ENCODE data around the gene LRRC27.
"Not testable (repeated sequence)": the region's sequence is repeated elsewhere in the genome, so short reads cannot be mapped to it uniquely, and the experiment has no call there.

The LRRC27 gene

GRCh38 chr10:132376394-132376851, 44.4 kb downstream of the LRRC27 start:
- no peak for DNase-seq

- no peak for DNase-seq
Measured at GRCh38 chr10:132377326-132377725, 45.3 kb downstream of the LRRC27 start.

DNA sequence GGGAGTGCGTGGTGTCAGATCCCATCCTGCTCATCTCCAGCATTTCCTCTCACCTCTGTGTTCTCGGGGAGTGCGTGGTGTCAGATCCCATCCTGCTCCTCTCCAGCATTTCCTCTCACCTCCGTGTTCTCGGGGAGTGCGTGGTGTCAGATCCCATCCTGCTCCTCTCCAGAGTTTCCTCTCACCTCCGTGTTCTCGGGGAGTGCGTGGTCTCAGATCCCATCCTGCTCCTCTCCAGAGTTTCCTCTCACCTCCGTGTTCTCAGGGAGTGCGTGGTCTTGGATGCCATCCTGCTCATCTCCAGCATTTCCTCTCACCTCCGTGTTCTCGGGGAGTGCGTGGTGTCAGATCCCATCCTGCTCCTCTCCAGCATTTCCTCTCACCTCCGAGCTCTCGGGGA, 47.0 kb downstream of the LRRC27 start:
- DNase-seq, result not testable (repeated sequence)

DNA sequence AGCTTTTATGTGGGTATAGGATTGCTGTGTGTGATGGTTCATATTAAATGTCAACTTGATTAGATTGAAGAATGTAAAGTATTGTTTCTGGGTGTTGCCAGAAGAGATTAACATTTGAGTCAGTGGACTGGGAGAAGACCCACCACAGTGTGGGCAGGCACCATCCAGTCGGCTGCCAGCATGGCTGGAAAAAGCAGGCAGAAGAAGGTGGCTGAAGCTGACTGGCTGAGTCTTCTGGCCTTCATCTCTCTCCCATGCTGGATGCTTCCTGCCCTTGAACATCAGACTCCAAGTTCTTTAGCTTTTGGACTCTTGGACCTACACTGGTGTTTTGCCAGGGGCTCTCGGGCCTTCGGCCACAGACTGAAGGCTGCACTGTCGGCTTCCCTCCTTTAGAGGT, 49.0 kb downstream of the LRRC27 start:
- DNase-seq, result not testable (repeated sequence)

GRCh38 chr10:132381741-132382140, 49.7 kb downstream of the LRRC27 start:
- no peak for DNase-seq

GRCh38 chr10:132382231-132382922, 50.4 kb downstream of the LRRC27 start:
- DNase-seq, result peak; percentile 54

DNA sequence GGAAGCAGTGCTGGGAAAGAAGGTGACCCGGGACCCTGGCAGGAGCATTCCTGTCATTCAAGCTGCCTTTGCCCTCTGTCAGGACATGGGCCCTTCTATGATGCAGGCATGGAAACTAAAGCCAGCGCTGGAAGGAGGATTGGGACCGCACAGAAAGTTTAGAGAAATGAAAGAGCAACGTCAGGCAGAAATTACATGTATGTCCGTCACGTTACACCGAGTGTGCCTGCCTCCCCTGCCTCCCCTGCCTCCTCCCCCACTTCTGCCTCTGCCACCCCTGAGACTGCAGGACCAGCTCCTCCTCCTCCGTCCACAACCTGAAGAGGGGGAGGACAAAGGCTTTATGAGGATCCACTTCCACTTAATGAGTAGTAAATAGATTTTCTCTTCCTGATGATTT, 51.1 kb downstream of the LRRC27 start:
- no peak for DNase-seq

GRCh38 chr10:132383751-132384196, 51.8 kb downstream of the LRRC27 start:
- no peak for DNase-seq

DNA sequence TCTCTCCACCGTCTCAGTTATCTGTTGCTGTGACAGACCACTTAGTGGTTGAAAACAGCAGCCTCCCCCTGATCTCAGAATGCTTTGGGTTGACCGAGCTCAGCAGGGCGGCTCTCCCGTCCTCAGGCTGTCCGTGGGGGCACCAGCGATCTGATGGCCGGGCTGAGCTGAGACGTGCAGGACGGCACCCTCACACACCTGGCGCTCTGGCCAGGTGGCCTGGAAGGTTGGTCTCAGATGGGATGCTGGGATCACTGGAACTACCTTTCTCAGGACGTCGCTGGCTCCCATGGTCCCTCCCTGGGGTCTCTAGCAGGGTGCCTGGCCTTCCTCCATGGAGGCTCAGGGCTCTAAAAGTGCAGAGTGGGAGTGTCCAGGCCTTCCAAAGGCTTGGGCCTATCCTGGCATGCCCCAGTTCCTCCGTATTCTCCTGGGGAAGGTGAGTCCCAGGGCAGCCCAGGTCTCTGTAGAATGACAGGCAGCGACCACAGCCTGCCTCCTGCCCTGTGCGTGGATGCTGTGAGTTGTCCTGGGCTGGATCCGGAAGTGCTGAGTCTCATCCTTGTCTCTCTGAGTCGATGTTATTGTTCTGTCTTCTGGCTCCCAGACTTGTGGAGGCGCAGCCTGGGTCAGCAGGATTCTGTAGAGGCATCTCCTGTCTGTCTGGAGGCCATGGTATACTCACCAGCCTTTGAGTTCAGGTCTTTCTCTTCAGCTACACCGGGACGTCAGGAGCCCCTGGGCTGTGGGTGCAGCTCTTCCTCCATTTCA, 52.8 kb downstream of the LRRC27 start:
- no peak for DNase-seq

DNA sequence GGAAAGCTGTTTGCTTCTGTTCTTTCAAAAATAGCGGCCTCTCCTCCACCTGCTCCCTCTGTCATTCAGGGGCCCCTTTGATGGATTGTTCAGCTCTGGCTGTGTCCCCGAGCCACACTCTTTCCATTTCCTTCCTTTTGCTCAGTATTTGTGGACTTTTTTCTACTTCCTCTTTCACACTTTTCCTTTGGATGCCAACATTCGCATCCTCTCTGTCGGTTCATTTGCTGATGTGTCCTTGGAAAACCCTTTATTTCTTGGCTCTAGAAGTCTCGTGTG, 53.3 kb downstream of the LRRC27 start:
- DNase-seq, result no peak

- DNase-seq, result no peak
Measured at GRCh38 chr10:132385721-132386418, 53.9 kb downstream of the LRRC27 start.

GRCh38 chr10:132386419-132386831, 54.4 kb downstream of the LRRC27 start:
- DNase-seq, result no peak

DNA sequence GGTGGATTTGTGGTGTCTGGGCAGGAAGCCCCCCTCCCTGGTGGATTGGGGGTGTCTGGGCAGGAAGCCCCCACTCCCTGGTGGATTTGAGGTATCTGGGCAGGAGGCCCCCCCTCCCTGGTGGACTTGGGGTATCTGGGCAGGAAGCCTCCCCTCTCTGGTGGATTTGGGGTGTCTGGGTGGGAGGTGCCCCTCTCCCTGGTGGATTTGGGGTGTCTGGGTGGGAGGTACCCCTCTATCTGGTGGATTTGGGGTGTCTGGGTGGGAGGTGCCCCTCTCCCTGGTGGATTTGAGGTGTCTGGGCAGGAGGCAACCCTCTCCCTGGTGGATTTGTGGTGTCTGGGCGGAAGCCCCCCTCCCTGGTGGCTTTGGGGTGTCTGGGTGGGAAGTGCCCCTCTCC, 54.9 kb downstream of the LRRC27 start:
- not testable (repeated sequence) for DNase-seq

GRCh38 chr10:132387764-132388210, 55.8 kb downstream of the LRRC27 start:
- DNase-seq, result peak; percentile 53

- peak; percentile 23 for DNase-seq
Measured at GRCh38 chr10:132388891-132389432, 57.0 kb downstream of the LRRC27 start.

DNA sequence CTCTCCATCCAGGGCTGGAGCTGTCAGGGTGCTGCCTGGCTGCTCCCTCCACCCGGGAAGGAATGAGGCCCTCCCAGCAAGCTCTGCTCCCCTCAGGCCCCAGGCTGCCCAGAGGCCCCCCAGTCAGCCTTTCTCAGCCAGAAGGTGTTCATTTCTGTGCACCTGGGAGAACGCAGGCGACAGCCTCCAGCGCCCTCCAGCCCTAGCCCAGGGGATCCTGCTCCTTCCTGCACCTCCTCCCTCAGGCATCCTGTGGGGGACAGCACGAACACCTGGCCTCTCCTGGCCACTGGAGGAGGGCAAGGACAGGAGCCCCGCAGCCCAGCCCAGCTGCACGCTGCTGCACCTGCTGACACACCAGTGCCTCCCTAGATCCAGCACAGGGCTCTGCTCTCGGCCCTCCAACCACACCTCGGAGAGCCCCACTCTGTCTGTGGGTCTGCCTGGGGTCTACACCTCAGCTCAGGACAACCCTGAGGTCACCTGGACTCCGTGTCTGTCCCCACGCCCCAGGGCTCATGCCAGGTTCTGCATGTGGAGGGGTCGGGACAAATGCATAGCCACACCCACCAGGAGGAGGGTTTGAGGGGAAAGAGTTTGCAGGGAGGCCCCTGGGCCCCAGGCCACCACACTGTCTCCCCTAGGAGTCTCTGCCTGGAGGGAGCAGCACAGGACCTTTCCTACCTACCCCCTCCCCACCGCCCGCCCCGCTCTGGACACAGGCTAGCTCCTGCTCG, 57.6 kb downstream of the LRRC27 start:
- DNase-seq, result no peak

DNA sequence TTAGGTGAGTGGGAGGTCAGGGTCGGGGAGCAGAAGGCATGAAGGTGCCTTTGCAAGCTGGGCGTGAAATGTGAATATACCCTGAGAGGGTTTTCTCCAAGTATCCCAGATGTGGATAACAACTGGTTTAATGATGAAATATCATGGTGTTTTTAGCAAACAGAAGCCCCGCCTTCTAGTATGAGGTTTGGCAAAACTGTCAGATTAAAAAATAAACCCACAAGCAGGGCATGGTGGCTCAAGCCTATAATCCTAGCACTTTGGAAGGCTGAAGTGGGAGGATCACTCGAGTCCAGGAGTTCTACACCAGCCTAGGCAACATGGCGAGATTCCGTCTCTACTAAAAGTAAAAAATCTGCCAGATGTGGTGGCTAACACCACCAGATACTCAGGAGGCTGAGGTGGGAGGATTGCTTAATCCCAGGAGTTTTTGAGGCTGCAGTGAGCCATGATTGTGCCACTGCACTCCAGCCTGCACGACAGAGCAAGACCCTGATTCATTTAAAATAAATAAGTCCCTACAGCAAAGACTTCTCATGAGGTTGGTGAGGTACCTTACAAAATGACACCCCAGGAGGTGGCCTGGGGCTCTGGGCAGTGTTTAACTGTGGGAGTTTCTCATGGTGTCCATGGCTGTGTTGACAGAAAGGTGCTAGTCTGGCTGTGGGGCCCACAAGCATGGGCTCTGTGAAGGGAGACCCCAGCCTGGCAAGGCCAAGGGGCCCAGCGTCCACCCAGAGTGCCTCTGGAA, 58.4 kb downstream of the LRRC27 start:
- no peak for DNase-seq

DNA sequence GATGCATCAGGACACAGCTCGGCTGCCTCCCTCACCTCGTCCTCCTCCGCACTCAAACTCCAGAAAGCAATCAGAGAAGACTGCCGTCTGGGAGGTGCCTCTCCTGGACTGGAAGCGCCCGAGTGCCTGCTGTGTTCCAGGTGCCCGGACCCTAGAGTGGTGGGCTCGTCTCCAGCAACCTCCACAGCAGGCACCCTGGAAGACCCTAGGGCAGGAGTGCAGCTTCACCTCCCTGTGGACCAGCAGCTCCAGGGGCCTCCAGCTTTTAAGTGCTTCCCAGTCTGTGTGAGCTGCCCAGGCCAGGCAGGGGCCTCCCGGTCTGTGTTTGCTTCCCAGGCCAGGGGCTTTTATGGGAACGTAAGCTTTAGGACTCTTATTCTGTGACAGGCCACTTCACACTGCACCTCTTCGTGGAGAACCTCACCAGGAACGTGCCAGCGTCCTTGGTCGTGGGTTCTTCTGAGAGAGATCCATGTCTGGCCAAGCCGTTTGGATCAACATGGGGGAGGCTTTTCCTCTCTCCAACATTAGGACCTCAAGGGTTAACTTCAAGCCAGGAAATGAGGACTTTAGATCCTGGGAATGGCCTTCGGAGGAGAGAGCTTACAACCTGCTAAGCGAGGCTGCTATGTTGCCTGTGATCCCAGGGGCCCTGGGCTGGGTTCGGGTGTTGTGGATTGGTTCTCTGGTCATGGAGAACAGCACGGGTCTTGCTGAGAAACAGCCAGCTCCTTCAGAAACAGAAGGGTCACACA, 59.1 kb downstream of the LRRC27 start:
- DNase-seq, result no peak

GRCh38 chr10:132391676-132392020, 59.7 kb downstream of the LRRC27 start:
- no peak for DNase-seq

DNA sequence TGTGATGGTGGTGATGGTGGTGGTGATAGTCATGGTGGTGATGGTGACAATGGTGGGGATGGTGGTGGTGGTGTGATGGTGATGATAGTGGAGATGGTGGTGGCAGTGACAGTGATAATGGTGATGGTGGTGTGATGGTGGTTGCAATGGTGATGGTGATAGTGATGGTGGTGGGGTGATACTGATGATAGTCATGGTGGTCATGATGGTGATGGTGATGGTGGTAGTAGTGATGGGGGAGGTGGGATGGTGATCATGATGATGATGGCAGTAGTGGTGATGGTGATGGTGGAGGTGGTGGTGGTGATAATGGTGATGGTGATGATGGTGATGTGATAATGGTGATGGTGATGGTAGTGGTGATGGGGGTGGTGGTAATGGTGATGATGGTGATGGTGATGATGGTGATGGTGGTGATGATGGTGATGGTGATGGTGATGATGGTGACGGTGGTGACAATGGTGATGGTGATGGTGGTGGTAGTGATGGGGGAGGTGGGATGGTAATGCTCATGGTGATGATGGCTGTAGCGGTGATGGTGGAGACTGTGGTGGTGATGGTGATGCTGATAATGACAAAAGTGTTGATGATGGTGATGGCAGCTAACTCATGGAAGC, 60.3 kb downstream of the LRRC27 start:
- no peak for DNase-seq
